ENCODE measurements around the gene NKX2-2.

The NKX2-2 gene

DNA sequence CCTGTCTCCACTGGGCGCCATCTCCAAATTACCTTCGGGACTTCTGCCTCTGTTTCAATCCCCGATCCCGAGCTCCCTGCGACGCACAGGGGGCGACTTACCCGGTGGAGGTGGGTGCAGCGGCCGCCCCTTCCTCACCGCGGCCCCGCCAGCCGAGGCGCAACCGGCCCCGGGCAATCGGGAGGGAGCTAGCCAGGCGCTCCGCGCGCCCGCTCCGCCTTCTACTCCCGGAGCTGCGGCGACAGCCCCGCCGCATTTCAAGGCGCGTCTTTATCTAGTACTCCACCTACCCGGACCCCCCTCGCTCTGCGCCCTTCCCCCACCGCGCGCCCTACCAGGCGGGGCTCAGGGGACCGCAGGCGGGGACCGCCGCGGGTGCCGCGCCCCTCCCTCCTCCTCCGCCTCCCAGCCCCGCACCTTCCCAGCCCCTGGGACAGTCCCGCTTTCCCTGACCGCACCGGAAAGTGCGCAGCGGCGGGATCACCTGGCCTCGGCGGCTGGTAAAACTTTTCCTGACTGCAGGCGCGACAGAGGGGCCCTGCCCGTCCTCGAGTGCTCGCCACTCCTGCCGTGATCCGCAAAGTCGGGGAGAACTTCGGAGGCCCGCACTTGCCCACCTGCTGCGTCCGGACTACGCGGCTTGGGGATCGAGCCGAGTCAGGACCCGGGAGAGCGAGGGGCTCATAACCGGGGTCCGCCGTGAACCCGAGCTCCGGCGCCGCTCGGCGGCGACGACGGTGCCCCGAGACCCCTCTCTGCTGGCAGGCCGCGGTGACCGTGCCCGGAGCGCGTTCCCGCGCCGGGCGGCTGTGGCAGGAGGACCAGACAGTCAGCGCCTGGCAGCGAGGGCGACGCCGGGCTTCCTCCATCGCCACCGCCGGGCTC is 8.0 kb upstream of the NKX2-2 start:
- no peak for DNase-seq (ENCODE audit: low read depth in 2 of 2)

DNA sequence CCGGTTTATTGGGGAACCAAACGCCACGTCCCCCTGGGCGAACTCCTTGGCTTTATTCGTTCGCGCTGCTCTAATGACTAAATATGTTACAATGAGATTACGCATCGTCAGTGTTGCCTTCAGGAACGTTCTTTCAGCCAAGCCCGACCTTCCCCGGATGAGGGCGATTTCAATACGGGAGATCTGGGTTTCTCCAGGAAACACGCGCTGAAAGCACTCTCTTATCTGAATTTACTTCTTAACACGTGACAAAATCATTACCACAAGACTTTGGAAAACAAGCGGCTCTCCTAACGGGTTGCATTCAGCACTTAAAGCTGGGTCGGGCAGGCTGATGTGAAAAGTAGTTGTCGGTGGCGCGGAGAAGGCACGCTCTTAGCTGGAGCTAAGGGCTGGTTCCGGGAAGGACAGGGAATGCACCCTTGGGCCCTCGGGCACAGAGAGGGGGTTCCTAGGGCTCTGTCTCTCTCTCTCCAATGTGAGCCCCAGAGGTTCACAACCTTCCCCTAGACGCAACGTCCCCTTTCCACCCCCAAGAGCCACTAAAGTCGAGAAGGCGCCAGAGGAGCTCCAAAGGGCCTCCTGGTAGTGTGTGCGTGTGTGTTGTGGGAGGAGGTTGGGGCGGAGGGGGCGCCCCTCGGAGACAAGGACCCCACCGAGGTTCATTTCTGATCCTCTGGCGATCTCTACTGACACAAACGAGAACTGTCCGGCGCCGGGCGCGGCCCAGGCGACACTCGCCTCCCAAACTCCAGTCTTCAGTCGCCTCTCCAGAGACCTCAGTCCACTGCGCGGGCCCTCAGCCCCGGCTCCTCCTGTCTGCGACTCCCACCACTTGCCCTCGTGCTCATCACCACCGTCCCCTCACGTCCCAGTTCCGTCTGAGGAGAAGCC is 7.1 kb upstream of the NKX2-2 start:
- no peak for DNase-seq (ENCODE audit: low read depth in 2 of 2)

DNA sequence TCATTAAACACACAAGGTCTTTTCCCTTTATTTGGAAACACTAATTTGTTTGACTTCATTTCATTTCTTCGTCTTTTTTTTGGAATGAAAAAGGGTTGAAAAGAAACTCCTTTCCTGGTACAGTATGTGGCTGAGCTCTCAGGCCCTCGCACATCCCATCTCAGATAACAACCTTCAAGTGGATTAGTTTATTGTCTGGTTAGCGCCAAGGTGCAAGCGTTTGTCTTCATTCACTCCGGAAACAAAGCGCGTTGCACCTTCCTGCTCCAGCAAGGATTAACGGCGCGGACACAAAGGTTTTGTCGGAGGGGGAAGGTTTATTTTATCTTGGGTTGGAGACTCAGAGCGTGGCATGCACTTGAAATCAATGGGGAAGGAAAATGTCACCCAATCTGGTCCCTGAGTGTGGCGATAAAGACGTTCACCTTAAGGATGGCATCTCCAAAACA is 5.3 kb upstream of the NKX2-2 start:
- DNase-seq (ENCODE audit: low read depth in 2 of 2), result no peak

DNA sequence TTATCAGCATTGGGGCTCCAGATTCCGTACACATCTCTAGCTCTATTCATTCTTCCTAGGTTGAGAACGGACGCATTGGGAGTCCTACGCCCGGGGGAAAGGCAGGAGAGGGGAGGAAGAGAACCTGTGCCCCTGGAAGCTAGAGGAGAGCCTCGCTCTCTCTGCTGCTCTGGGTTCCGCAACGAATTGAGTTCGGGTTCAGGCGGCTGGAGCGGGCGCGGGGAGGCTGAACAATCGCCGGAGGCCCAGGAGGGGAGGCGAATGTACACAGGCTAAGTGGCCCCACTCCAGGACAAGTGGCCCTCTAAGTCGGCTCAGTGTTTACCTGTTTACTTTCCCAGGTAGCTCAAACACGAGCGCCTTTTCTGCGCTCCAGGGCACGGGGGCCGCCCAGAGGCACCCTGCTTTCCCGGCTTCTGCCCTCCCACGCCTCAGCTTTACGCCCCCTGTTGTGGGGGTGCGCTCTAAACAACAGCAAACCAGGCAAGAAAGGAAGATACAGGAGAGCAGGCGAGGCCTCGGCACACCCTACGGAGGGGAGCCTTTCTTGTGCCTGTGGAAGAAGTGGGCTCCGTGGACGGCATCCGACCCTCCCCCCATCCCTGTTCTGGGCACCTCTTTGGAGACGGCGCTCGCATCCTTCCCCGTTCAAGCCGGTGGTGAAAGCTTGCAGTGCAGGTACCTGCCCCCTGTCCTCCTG is 4.6 kb upstream of the NKX2-2 start:
- no peak for DNase-seq (ENCODE audit: low read depth in 2 of 2)

DNA sequence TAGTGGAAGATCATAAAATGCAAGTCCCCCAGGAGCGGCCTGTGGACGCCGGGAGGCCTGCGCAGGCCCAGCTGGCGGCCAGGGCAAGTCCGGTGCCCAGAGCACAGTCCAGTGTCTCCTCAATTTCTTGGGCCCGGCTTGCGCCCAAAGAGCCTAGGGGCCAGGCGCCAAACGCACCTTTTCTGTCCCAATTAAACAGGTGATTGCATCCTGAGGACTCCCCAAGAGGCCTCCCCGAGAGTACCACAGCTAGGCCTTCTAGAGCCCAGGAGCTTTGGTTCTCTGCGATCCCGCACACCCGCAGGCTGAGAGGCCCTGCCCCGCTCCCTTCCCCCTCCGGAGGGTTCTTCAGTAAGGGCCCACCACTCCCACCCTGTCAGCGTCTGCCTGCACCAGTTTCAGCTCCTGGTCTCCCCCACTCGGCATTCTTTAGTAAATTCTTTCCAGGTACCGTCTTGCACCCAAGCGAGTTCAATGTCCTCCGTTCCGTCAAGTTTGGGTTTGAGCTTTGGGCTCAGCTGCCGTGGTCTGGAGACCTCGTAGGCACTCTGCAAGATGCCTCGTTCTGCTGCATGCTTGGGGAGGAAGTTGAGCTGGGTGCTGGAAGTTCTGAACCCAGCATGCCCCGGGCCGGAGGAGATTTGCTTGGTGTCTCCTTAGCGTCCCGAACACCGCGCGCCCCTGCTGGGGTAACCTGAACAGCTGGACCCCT is 3.9 kb upstream of the NKX2-2 start:
- no peak for DNase-seq (ENCODE audit: low read depth in 2 of 2)

DNA sequence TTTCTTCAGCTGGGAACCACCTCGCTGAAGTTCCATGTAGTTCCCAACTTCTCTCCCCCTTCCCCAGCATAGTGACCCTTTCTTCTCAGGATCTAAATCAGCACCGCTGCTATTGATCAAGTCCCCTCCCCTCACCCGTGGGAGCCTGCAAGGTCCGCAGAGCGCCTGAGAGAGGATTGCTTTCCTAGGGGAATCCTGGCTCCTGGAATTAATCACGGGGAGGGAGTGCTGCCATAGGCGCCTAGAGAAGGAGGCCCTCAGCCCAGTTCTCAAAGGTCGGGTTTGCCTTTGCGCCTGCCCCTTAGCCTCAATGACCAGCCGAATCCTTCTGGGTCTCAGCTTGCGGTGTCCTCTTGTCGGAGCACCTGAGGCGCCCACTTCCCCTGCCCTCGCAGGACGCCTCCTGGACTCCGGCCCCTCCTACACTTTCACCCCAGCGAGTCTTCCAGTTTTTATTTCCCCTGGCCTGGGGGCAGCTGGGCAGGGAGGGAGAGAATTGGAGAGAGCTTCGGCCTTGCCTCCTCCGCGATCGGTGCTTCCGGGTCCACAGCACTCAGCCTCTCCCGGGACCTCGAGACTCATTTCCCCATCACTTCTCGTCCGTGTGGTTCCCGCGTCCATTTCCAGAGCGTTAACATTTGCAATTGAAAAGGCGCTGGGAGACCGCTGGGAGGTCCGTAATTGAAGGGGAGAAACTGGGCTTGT is 3.1 kb upstream of the NKX2-2 start:
- DNase-seq (ENCODE audit: low read depth in 2 of 2), result no peak

DNA sequence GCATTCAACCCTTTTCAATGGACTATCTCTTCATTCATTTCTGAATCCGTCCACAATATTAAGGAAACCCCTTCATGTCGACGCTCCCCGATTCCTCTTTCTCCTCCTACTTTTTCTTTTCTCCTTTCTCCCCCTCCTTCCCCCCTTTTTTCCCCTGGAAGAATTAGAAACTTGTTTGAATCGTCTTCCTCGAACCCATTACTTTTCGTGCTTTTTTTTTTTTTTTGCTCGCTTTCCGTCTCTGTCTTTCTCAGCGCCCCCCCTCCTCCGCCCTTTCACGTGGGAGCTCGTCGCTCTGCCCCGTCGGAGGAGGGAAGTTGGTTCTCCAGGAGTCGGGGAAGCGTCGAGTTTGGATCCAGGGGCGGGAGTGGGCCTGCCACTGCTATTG is 2.3 kb upstream of the NKX2-2 start:
- no peak for DNase-seq (ENCODE audit: low read depth in 2 of 2)

DNA sequence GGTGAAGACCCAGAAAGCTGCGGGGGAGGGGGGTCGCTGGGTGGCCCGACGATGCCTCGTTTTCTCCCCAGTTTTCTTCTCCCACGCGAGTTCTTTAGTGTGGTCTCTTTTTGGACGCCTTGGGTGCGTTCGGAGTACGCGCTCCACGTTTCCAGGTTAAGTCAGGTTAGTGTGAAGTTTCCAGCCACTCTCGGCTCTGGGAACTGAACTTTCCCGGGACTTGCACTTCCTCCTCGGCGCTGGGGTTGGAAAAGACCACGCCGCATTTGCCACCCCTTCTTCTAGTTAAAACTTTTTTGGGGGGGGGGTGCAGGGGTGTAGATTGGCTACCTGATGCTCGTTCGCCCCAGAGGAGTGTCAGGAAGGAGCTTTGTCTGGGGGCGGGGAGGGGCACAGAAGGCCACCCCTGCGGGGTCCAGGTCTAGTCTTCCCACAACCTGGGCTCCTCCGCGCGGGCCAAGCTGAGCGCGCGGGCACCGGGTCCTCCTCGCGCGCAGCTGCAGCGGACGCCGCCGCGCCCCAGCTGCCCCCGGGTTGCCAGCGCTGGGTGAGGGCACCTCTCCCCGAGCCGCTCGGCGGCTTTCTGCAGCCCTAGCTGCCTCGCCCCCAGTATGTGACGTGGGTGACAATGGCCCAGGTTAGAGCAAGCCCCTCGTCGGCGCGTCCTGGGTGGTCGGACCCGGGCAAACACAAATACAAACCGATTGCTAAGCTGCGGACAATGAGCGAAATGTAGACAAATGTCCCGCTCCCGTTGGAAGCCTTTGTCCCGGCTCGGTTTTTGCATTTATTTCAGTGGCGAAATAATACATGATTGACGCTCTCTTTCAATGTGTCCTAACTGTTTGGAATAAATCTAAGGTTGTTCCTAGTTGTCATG is 1.7 kb upstream of the NKX2-2 start:
- DNase-seq (ENCODE audit: low read depth in 2 of 2), result no peak

DNA sequence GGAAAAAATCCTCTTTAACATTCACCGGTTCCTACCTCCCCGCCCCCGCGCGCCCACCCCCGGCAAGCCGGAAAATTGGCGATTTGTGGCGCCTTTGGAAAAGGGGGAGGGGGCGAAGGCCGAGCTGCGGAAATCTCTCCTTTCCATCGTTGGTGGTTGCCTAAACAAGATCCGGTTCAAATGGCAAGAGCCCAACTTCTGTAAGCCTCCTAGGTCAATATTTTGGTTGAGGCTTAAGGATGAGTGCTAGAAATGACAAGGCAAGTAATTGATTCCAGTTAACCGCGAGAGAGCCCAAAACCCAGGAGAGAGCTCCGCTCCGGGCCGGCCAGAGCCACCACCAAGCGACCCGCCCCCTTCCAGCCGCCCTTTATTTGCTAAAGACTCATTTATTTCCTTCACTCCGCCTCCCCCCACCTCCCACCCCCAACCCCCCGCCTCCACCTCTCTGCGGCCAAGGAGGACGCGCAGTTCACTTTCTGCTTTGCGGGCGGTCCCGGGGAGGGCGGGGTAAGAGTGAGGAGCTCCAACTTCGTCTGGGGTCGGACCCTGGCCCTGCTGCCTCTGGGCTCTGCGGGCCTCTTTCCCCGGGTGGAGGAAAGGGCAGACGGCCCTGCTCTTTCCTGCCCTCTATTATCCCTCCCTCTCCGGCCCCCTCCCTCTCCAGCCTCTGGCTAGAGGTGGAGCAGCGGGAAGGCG is 838 bp upstream of the NKX2-2 start:
- DNase-seq (ENCODE audit: low read depth in 2 of 2), result no peak

DNA sequence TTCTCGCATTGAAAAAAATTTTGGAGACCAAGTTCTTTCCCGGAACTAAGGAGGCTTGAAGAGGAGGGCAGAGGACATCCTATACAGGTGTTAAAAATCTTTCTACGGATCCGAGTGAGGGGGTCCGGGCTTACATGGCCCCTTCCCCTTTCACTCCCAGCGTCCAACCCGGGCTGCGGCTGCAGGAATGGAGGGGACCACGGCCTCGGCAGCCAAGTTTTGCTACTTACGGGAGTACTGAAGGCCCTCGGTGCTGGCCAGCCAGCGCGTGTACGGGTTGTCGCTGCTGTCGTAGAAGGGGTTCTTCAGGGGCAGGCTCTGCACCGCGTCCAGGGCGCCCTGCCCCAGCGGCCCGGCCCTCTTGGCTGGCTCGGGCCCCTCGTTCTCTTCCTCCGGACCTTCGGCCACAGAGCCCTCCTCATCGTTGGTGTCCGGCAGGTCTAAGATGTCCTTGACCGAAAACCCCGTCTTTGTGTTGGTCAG is 642 bp downstream of the NKX2-2 start:
- no peak for DNase-seq (ENCODE audit: low read depth in 2 of 2)

DNA sequence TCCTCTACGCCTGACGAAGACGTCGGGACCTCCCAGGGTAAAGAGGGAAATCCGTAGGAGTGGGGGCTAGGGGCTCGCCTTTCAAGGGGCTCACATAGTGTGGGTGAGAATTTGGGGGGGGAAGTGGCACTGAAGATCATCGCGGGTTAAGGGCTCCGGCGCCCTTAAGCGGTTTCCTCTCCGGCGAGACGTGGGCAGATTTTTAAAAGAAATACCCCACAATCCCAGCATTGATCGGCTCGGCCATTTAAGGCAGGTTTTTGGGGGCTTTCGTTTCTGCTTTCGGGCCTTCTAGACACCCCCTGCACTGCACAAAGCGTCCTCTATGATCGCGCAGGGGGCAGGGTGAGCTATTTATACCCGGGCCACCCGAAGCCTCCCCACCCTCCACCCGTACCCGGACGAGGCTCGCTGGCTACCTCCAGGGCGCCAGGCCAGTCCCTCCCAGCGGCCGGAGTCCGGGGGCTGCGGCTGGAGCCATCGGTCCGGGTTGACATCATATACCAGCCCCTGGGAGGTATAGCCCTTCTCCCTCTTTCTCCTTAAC is 1.2 kb downstream of the NKX2-2 start:
- no peak for DNase-seq (ENCODE audit: low read depth in 2 of 2)

DNA sequence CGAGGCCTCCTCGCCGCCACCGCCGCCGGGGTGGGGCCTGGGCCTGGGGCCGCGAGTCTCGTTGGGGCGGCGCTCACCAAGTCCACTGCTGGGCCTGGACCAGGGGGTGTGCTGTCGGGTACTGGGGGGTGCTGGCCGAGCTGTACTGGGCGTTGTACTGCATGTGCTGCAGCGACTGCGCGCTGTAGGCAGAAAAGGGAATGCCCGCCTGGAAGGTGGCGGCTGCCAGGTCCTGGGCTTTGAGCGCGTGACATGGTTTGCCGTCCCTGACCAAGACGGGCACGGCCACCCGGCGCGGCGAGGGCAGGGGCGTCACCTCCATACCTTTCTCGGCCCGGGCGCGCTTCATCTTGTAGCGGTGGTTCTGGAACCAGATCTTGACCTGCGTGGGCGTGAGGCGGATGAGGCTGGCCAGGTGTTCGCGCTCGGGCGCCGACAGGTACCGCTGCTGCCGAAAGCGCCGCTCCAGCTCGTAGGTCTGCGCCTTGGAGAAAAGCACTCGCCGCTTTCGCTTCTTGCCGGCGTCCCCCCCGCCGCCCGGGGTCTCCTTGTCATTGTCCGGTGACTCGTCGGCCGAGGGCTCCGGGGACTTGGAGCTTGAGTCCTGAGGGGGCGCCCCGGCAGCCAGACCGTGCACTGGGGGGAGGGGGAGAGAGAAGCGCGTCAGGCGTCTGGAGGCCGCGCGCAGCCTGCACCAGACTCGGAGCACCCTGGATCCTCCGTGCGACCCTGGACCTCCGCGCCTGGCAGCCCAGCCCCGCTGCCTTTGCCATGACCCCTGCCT is 1.8 kb downstream of the NKX2-2 start:
- DNase-seq (ENCODE audit: low read depth in 2 of 2), result no peak

DNA sequence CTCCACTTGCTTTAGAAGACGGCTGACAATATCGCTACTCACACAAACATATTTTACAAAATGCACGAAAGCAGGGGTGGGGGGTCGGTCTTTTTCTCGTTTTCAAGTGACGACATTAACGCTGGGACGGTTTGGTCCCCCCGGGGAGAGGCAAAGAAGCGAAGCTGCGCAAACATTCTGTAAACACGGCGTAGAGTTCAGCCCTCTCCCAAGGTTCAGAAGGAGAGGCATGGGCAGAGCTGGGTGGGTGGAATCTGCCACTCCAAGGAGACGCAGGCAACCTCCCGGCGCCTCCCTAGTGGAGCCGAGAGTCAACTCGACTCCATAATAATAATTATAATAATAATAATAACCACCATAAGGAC is 2.4 kb downstream of the NKX2-2 start:
- DNase-seq (ENCODE audit: low read depth in 2 of 2), result no peak

DNA sequence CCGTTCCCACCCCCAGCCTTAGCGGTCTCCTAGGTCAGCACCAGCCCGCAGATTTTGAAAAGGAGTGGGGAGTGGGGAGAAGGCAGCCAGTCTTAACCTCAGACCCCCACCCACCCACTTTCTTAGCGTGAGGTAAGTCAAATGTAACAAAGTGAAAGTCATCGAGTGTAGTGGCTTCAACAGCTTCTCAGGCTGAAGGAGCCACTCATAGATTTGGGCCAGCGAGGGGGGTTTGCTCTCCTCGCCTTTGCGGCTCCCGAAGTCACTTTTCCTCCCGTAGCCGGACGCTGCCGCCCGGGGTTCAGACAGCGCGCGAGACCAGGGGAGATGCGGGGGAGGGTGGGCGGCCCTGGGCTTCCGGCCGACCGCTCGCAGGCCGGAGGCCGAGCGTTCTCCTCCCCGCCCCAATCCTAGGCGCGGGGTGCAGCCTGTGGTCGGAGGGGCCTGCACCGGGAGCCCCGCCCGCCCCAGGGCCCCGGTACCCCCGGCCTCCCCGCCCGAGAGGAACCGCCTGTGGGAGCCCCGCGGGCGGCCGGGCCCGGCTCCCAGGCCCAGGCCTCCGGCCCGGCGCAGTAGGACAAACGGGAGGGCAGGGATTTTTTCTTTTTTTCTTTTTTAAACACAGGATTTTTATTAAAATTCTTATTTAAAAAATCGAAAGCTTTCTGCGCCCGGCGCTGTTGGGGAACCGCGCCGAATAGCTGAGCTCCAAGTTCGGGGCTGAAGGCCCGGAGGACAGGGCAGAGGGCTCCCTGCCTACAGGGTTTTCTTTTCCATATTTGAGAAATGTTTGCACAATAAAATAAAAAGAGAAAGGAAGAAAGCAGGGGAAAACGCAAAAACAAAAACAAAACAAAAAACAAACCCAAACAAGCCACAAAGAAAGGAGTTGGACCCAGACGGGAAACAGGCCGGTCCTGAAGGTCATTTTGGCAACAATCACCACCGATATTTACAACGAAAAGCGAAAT is 3.2 kb downstream of the NKX2-2 start:
- DNase-seq (ENCODE audit: low read depth in 2 of 2), result no peak

DNA sequence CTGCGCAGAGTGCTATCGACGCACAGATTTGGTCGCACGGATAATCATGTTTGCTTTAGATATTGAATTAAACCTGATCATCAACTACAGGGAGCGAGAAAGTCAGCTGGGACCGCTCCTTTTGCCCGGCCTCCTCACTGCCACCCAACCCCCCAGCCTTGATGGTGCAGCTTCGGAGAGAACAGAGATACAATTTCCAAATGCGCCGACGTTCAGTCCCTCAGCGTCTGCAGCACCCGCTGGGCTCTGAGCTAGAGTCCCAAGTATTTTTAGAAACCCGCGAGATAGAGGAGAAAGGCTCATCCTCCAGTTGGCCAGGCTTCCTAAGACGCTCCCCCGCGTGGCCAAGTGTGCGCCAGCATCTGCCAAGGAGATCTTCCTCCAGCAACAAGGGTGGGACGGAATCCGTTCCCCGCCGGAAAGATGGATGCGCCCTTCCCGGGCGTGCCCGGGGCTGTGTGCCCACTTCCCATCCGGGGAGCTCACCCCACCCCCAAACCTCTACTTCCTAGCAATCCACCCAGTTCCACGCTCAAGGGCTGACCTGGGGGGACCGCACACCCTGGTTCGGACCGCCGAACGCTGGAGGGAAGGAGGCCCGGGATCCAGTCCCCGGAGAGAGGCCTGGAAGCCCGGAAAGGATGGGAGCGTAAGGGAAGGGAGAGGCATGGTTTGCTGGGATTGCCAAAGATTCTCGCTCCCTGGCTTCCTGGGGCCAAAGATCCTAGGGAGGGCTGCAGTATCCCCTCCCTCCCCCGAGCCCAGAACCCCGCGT is 4.1 kb downstream of the NKX2-2 start:
- no peak for DNase-seq (ENCODE audit: low read depth in 2 of 2)

DNA sequence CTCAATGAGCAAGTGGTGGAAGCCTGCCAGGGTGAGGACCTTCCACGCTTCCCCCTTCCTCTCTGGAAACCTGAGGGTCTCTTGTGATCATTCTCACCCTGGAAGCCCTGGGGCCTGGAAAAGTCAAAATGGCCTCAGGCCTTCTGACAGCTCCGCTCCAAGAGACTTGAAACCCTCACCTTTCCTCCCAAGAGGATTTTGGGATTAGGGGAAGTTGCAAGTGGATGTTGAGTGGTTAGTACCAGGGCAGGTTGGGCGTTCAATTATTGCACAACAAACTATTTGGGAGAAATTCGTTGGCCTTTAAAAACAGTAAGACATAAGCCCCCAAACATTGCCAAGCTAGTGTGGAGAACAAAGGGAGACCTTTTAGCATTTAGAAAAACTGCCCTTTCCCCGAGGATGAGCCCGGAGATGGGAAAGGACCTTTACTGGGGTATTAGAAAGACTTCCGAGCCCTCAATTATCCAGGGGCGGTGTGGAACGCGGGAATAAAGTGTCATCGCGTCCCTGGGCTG is 4.7 kb downstream of the NKX2-2 start:
- no peak for DNase-seq (ENCODE audit: low read depth in 2 of 2)

All from activated CD8-positive, alpha-beta memory T cell treated with anti-CD3 and anti-CD28 coated beads for 4 hours (primary cell).